ENCODE measurements around the gene PTBP3.

- TF ChIP-seq CTCF (IDR thresholded peaks at IDR 0.05) (no peak), POLR2A (IDR thresholded peaks at IDR 0.05) (no peak)
These were observed 134.8 kb downstream of the PTBP3 start for GRCh38 chr9:112198646-112199045.
